ENCODE data around the gene CERS6.

DNA sequence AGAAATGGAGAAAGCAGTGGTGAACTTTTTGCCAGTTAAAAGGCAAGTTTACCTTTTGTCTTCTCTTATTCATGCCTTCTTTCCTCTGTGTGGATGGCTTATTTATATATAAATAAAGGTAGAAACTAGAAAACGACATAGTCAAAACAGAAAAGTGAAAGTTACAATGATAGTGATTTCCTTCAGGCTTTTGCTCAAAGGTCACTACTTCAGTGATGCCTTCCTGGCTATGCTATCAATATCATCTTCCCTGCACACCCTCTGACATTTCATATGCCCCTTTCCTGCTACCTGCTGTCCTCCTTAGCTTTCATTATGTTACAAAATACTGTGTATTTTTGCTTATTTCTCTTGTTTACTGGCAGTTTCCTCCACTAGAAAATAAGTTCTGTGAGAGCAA lies 214.4 kb downstream of the CERS6 start:
- no peak for TF ChIP-seq ESRRG (CRISPR knock-in tag; IDR thresholded peaks at IDR 0.05)
- no peak for TF ChIP-seq SNAI2 (CRISPR knock-in tag; IDR thresholded peaks at IDR 0.05)
- no peak for TF ChIP-seq ZFP30 (CRISPR knock-in tag; IDR thresholded peaks at IDR 0.05)
- TF ChIP-seq, protein P1, sequence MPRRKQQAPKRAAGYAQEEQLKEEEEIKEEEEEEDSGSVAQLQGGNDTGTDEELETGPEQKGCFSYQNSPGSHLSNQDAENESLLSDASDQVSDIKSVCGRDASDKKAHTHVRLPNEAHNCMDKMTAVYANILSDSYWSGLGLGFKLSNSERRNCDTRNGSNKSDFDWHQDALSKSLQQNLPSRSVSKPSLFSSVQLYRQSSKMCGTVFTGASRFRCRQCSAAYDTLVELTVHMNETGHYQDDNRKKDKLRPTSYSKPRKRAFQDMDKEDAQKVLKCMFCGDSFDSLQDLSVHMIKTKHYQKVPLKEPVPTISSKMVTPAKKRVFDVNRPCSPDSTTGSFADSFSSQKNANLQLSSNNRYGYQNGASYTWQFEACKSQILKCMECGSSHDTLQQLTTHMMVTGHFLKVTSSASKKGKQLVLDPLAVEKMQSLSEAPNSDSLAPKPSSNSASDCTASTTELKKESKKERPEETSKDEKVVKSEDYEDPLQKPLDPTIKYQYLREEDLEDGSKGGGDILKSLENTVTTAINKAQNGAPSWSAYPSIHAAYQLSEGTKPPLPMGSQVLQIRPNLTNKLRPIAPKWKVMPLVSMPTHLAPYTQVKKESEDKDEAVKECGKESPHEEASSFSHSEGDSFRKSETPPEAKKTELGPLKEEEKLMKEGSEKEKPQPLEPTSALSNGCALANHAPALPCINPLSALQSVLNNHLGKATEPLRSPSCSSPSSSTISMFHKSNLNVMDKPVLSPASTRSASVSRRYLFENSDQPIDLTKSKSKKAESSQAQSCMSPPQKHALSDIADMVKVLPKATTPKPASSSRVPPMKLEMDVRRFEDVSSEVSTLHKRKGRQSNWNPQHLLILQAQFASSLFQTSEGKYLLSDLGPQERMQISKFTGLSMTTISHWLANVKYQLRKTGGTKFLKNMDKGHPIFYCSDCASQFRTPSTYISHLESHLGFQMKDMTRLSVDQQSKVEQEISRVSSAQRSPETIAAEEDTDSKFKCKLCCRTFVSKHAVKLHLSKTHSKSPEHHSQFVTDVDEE (CRISPR knock-in tag; IDR thresholded peaks at IDR 0.05), result no peak
- TF ChIP-seq PPARA (CRISPR knock-in tag; IDR thresholded peaks at IDR 0.05; ENCODE audit: borderline replicate concordance), result no peak
- TF ChIP-seq, protein P2, sequence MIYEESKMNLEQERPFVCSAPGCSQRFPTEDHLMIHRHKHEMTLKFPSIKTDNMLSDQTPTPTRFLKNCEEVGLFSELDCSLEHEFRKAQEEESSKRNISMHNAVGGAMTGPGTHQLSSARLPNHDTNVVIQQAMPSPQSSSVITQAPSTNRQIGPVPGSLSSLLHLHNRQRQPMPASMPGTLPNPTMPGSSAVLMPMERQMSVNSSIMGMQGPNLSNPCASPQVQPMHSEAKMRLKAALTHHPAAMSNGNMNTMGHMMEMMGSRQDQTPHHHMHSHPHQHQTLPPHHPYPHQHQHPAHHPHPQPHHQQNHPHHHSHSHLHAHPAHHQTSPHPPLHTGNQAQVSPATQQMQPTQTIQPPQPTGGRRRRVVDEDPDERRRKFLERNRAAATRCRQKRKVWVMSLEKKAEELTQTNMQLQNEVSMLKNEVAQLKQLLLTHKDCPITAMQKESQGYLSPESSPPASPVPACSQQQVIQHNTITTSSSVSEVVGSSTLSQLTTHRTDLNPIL (CRISPR knock-in tag; IDR thresholded peaks at IDR 0.05; ENCODE audit: low read depth), result no peak
- TF ChIP-seq ZC3H10 (CRISPR knock-in tag; IDR thresholded peaks at IDR 0.05), result no peak
- TF ChIP-seq OSR1 (CRISPR knock-in tag; IDR thresholded peaks at IDR 0.05), result no peak
- TF ChIP-seq ZNF70 (CRISPR knock-in tag; IDR thresholded peaks at IDR 0.05), result no peak
